ENCODE data around the gene CARD19.

The CARD19 gene

DNA sequence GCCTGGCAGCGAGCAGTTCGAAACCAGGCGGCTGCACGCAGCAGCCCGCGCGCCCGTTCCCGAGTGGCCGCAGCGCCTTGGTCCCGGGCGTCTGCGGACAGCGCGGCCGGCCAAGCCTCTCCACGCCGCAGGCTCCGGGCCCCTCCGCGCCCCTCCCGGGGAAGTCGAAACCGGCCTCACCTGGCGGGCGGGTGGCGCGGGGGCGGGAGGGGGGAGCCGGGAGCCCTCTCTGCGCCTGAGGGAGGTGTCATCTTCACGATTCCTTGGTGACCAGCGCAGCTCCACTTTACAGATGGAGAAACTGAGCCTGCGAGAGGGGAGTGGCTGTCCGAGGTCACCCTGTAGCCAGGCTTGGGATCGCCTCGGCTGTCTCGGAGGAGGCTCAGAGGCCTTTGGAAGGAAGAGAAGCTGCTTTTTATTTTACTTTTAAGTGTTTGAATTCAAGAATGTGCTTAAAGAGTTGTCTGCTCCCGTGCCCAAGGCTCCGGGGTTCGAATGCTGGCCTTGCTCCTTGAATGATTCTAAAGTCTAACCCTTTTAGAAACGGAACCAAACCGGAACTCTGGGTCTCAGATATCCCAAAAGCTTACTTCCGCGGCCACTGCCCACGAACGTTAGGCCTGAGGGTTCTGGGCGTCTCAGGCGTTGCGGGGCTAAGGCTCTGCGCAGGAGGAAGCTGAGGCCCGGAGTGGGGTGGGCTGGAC, 36.9 kb upstream of the CARD19 start:
- no peak for TF ChIP-seq POLR2A (IDR thresholded peaks at IDR 0.05; ENCODE audit: low read depth, low read length)
- DNase-seq (ENCODE audit: insufficient read length, low spot score), result no peak
- no peak for FAIRE-seq

DNA sequence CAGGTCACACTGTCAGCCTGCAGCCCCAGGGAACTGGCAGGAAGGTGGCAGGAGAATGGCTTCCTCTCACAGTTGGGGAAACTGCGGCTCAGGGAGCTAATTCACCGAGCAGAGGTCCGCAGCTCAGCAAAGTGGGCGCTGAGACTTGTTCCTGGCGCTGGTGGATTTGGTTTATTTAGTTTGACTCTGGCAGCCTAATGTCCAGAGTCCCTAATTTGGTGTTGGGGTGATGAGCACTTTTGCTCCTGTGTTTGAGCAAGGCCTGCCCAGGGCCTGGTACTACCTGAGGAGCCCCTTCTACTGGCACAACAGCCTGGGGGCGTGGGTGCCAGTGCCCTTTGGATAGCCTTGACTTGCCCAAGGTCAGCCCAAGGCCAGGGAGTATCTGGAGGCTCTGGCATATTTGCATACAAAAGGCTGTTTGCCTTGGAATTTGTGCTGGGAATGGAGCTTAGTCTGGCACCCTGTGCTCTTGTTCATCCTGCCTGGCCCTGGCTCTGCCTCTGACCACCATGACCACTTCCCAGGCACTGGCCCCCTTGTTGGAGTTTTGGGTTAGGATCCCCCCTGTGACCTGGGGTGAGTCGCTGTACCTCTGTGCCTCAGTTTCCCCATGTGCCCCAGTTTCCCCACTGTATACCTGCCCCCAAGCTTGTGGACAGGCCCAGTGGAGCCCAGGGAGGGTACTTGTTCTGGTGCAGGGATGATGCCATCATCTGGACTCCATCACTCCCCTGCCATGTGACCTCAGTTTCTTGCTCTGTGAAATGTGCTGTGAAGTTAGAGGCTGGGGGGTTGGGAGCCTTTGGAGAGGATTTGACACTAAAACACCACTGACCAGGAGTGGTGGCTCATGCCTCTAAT, 36.1 kb upstream of the CARD19 start:
- FAIRE-seq, result no peak
- DNase-seq (ENCODE audit: insufficient read length, low spot score), result no peak
- no peak for TF ChIP-seq POLR2A (IDR thresholded peaks at IDR 0.05; ENCODE audit: low read depth, low read length)

DNA sequence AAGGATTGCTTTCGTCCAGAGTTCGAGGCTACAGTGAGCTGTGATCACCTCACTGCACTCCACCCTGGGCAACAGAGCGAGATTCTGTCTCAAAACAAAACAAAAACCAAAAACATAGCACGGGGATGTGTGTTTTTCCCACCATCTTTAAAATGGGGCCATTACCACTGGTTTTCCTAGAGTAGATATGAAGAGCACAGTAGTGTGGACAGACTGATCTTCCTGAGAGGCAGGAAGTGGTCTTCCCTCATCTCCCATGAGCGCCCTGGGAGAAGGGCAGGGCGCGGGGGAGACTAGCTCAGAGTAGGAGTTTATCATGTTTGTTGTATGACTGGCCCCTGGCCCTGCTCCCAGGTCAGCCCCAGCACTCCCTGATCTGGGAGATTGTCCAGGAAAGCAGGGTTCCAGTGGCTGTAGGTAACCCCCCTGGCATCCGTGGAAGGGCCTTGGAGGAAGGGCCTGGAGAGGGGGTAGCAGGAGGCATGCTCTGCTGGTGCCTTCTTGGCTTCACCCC, 35.2 kb upstream of the CARD19 start:
- peak; percentile 85 for DNase-seq (ENCODE audit: insufficient read length, low spot score)
- peak; percentile 74 for FAIRE-seq
- TF ChIP-seq POLR2A (IDR thresholded peaks at IDR 0.05; ENCODE audit: low read depth, low read length), result no peak

DNA sequence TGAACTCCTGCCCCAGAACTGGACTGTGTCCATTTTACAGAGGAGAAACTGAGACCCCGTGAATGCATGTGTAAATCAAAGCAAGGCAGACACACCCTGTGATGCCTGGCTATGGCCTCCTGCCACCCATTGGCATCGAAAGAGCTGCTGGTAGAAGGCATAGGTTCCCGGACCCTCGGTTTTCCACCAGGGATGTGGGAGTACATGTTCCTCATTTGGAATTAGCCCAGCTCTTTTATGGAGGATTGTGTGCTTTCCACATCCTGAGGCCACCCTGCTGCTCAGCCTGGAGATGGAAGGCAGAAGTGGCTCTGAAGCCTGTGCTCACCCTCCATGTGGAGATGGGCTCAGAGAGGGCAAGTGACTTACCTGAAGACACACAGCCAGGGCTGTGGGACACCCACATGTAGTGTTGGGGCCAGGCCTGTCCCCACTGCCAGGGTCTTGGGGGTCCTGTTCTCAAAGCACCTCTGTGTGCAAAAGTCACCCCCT, 34.7 kb upstream of the CARD19 start:
- TF ChIP-seq POLR2A (IDR thresholded peaks at IDR 0.05; ENCODE audit: low read depth, low read length), result no peak
- DNase-seq (ENCODE audit: insufficient read length, low spot score) (no peak), FAIRE-seq (no peak)

DNA sequence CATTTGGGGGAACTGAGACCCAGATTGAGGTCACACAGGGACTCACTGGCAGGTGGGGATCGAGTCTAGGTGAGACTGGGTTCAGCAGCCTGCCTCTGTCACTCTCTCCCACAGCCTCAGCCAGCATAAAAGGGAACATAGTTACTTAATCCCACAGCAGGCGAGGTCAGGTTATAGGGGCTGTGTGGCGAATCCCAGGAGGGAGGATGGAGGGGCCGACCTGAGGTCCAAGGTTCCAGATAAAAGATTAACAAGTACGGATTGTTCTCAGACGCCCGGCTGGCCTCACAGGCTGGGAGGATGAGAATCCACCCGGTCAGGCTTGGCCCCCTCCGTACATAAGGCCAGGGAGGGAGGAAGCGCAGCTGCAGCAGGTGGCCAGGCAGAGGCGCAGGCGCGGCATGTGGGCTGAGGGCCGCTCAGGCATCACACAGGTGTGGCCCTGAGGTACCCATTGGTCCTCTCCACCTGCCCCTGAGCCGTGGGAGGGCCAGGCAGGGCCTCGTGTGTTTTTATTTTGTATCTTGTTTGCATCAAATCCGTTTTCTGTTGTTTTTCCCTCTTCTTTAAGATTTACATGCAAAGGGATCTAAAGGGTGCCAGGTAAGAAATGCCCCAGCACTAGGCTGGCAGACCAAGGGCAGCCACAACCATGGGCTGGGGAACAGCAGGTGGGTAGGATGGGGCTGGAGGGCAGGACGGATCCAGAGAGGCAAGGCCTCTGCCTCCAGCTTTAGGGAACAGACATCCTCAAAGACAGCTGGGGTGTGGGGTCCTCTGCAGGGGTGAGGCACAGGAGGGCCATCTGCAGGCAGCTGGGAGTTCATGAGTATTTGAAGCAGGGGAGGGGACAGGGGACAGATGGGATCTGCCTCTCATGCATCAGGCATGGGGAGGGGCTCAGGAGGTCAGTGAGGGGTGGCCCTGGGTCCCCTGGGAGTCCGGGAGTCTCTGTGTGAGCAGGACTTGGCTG, 33.9 kb upstream of the CARD19 start:
- DNase-seq (ENCODE audit: insufficient read length, low spot score) (no peak), FAIRE-seq (no peak)

DNA sequence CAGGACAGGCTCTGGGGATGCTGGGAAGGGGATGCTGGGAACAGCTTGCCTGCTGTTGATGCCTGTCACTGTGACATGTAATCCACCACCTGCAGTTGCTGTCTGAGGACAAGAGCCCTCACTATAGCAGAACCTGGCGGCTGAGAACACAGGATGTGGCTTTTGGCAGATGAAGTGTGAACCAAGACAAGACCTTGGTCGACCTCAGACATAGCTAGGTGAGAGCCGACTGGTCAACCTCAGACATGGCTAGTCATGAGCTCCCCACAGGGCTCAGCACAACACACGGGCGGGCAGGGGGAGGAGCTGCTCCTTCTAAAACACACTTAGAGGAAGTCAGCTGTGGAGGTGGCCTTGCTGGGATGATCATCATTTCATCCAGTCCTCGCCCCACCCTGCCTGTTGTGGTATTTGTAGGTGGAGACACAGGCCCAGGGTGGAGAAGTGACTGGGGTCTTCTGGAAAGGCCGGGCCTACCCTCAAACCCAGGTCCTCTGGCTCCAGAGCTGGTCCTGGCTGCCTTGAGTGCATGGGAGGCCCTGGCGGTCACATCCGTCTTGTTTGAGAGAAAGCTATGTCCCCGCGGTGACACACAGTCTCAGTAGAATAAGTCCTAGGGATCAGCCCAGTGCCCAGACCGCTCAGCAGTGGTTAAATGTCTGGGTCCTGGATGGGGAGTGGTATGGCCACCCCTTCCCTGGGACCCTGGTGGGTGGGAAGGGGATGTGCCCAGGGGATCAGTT, 31.5 kb upstream of the CARD19 start:
- TF ChIP-seq POLR2A (IDR thresholded peaks at IDR 0.05; ENCODE audit: low read depth, low read length), result no peak
- no peak for DNase-seq (ENCODE audit: insufficient read length, low spot score)
- no peak for FAIRE-seq

More for the DNA sequence above, 33.9 kb upstream of the CARD19 start:
- no peak for TF ChIP-seq POLR2A (IDR thresholded peaks at IDR 0.05; ENCODE audit: low read depth, low read length)

- DNase-seq (ENCODE audit: insufficient read length, low spot score) (no peak), FAIRE-seq (no peak)
- TF ChIP-seq POLR2A (IDR thresholded peaks at IDR 0.05; ENCODE audit: low read depth, low read length), result no peak
These were observed 30.8 kb upstream of the CARD19 start for GRCh38 chr9:93065135-93065720.

- TF ChIP-seq POLR2A (IDR thresholded peaks at IDR 0.05; ENCODE audit: low read depth, low read length), result no peak
- FAIRE-seq (no peak), DNase-seq (ENCODE audit: insufficient read length, low spot score) (no peak)
These were observed 28.9 kb upstream of the CARD19 start for GRCh38 chr9:93066978-93067603.

- no peak for FAIRE-seq
- no peak for TF ChIP-seq POLR2A (IDR thresholded peaks at IDR 0.05; ENCODE audit: low read depth, low read length)
- DNase-seq (ENCODE audit: insufficient read length, low spot score), result no peak
These were observed 27.1 kb upstream of the CARD19 start for GRCh38 chr9:93068956-93069355.

DNA sequence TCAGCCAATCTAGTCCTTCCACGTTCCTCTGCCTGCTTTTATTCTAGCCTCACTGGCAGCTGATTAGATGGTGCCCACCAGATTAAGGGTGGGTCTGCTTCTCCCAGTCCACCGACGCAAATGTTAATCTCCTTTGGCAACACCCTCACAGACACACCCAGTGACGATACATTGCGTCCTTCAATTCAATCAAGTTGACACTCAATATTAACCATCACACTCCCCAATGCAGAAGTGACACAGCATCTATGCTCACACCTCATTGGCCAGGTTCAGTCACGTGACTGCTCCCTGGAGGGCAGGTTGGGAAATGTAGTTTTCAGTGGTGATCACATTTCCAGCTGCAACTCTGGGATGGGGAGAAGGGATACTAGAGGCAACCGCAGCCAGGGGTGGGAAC, 24.6 kb upstream of the CARD19 start:
- no peak for TF ChIP-seq POLR2A (IDR thresholded peaks at IDR 0.05; ENCODE audit: low read depth, low read length)
- DNase-seq (ENCODE audit: insufficient read length, low spot score) (peak; percentile 47), FAIRE-seq (no peak)

GRCh38 chr9:93072383-93072795, 23.6 kb upstream of the CARD19 start:
- FAIRE-seq, result no peak
- TF ChIP-seq POLR2A (IDR thresholded peaks at IDR 0.05; ENCODE audit: low read depth, low read length), result no peak
- no peak for DNase-seq (ENCODE audit: insufficient read length, low spot score)

Data from H54 (cell line).